Liver (tissue), 9 donors: Measurements from ENCODE around the gene BANP. TPM values are rescaled to one million over a fixed set of nuclear protein-coding genes. Genes with fewer than 3 reads are reported as not detected.
A peak's percentile ranks its signal among the peaks of the same experiment; 100 is the strongest.

Experiments used
- DNase-seq: peaks from one replicate; pipeline ENCODE4 v3.0.0-alpha.2; 2017; ENCODE audit warnings: low spot score
- H3K27ac ChIP-seq, 2 donors: one replicate each; pipeline ENCODE4 v1.7.0; 2013; ENCODE audit warnings: inconsistent platforms in 2 of 2, low read length in 2 of 2, control low read depth in 1 of 2, low read depth in 1 of 2, mild to moderate bottlenecking in 1 of 2
- H3K27me3 ChIP-seq, 4 donors: one replicate each; pipeline versions ENCODE4 v1.6.1 to v1.7.0; 2013; ENCODE audit warnings: low read length in 3 of 4, inconsistent platforms in 1 of 4, mild to moderate bottlenecking in 1 of 4, moderate library complexity in 1 of 4; ENCODE audit not compliant: control insufficient read depth in 4 of 4, insufficient read depth in 4 of 4
- H3K36me3 ChIP-seq, 4 donors: one replicate each; pipeline versions ENCODE4 v1.6.1 to v1.7.0; 2013; ENCODE audit warnings: low read length in 3 of 4, mild to moderate bottlenecking in 3 of 4, low read depth in 1 of 4, moderate library complexity in 1 of 4; ENCODE audit not compliant: control insufficient read depth in 4 of 4, insufficient read depth in 3 of 4
- H3K4me1 ChIP-seq, 4 donors: one replicate each; pipeline versions ENCODE4 v1.6.1 to v1.7.0; 2013; ENCODE audit warnings: low read length in 3 of 4, mild to moderate bottlenecking in 3 of 4, moderate library complexity in 1 of 4; ENCODE audit not compliant: control insufficient read depth in 4 of 4, insufficient read depth in 4 of 4
- H3K4me3 ChIP-seq, 3 donors: one replicate each; pipeline versions ENCODE4 v1.6.1 to v1.7.0; 2013; ENCODE audit warnings: low read length in 3 of 3, control low read depth in 1 of 3, low read depth in 1 of 3, mild to moderate bottlenecking in 1 of 3
- H3K9ac ChIP-seq, 2 donors: one replicate each; pipeline ENCODE4 v1.7.0; 2013; ENCODE audit warnings: low read length in 2 of 2, mild to moderate bottlenecking in 2 of 2, moderate library complexity in 2 of 2, control low read depth in 1 of 2, low read depth in 1 of 2
- H3K9me3 ChIP-seq, 4 donors: one replicate each; pipeline versions ENCODE4 v1.6.1 to v1.7.0; 2013; ENCODE audit warnings: low read length in 3 of 4; ENCODE audit not compliant: control insufficient read depth in 4 of 4
- ATF3 ChIP-seq: IDR thresholded peaks from 2 replicates; pipeline ENCODE4 v1.6.1; 2016; ENCODE audit warnings: antibody characterized with exemption
- CTCF ChIP-seq: fragments of 150-350 bp; IDR thresholded peaks from 2 replicates; pipeline ENCODE4 v1.5.1; 2017; ENCODE audit warnings: improper control_type of control experiment, low read depth, low read length; ENCODE audit not compliant: missing input control
- EGR1 ChIP-seq, 2 donors: IDR thresholded peaks; 2 replicates each; pipeline ENCODE4 v1.6.1; 2016 to 2018; ENCODE audit warnings: antibody characterized with exemption in 2 of 2, low read depth in 2 of 2
- FOXA1 ChIP-seq: IDR thresholded peaks from 2 replicates; pipeline ENCODE4 v1.6.1; 2016; ENCODE audit warnings: antibody characterized with exemption
- FOXA2 ChIP-seq: IDR thresholded peaks from 2 replicates; pipeline ENCODE4 v1.6.1; 2016; ENCODE audit warnings: antibody characterized with exemption
- GABPA ChIP-seq, 2 donors: IDR thresholded peaks in 1 of 2; conservative IDR thresholded peaks in 1 of 2; 2 replicates each; pipeline ENCODE4 v1.6.1; 2016; ENCODE audit warnings: antibody characterized with exemption in 2 of 2, mild to moderate bottlenecking in 1 of 2, moderate library complexity in 1 of 2
- HNF4A ChIP-seq, 2 donors: conservative IDR thresholded peaks; 2 replicates each; pipeline ENCODE4 v1.6.1; 2016; ENCODE audit warnings: antibody characterized with exemption in 2 of 2, mild to moderate bottlenecking in 2 of 2
- HNF4G ChIP-seq: IDR thresholded peaks from 2 replicates; pipeline ENCODE4 v1.6.1; 2016; ENCODE audit warnings: antibody characterized with exemption
- JUND ChIP-seq, 2 donors: IDR thresholded peaks; 2 replicates each; pipeline ENCODE4 v1.6.1; 2016; ENCODE audit warnings: antibody characterized with exemption in 2 of 2
- MAX ChIP-seq: IDR thresholded peaks from 2 replicates; pipeline ENCODE4 v1.6.1; 2016; ENCODE audit warnings: antibody characterized with exemption
- NR2F2 ChIP-seq: IDR thresholded peaks from 2 replicates; pipeline ENCODE4 v1.6.1; 2016; ENCODE audit warnings: antibody characterized with exemption
- RAD21 ChIP-seq, 2 donors: IDR thresholded peaks; 2 replicates each; pipeline ENCODE4 v1.6.1; 2016; ENCODE audit warnings: antibody characterized with exemption in 2 of 2, mild to moderate bottlenecking in 2 of 2
- REST ChIP-seq: IDR thresholded peaks from 2 replicates; pipeline ENCODE4 v1.6.1; 2016; ENCODE audit warnings: antibody characterized with exemption, mild to moderate bottlenecking
- RXRA ChIP-seq, 2 donors: IDR thresholded peaks; 2 replicates each; pipeline ENCODE4 v1.6.1; 2017 to 2018; ENCODE audit warnings: antibody characterized with exemption in 2 of 2, mild to moderate bottlenecking in 1 of 2
- SP1 ChIP-seq: IDR thresholded peaks from 2 replicates; pipeline ENCODE4 v1.6.1; 2018; ENCODE audit warnings: antibody characterized with exemption, mild to moderate bottlenecking
- TAF1 ChIP-seq: conservative IDR thresholded peaks from 2 replicates; pipeline ENCODE4 v1.6.1; 2016; ENCODE audit warnings: antibody characterized with exemption, mild to moderate bottlenecking
- YY1 ChIP-seq: IDR thresholded peaks from 2 replicates; pipeline ENCODE4 v1.6.1; 2016; ENCODE audit warnings: antibody characterized with exemption, mild to moderate bottlenecking
- ZBTB33 ChIP-seq: IDR thresholded peaks from 2 replicates; pipeline ENCODE4 v1.6.1; 2016; ENCODE audit warnings: antibody characterized with exemption
- WGBS: extraction: QIAGEN DNeasy Blood & Tissue Kit; methylation state at CpG from one replicate; pipeline ENCODE4 v1.1.7; 2013; 5-methylcytosine and 5-hydroxymethylcytosine counted together
- polyA plus RNA-seq, 2 donors: library from polyadenylated mRNA; stranded (reverse) in 1 of 2; unstranded in 1 of 2; fragments of 200-250 nt in 1 of 2; fragments of >200 nt in 1 of 2; fragmentation: Nextera tagmentation in 1 of 2; extraction: Ambion mirVana in 1 of 2; gene quantifications; one replicate each; pipeline versions ENCODE4 v1.2.1 to v1.2.3, GENCODE V29; 2013 to 2015
- total RNA-seq, 2 donors: library from RNA; depleted of rRNA; stranded (reverse); fragments of >200 nt; gene quantifications; one replicate each; pipeline ENCODE4 v1.2.3, GENCODE V29; 2014
- donor health status: healthy.
- donor health status: healthy.
- donor health status: healthy.
- donor health status: healthy.
- donor health status: healthy.

BANP gene
- total and polyA plus RNA-seq, 4 donors, result 4.9 to 20.7 (median 13.7) TPM

GRCh38 chr16:87976665-87977064, 25.4 kb downstream of the BANP start (continued):
- TF ChIP-seq TAF1 (no peak), GABPA (IDR thresholded peaks at IDR 0.05 in 1 of 2, conservative IDR thresholded peaks at IDR 0.05 in 1 of 2) (no peak), FOXA2 (no peak), ATF3 (no peak)

GRCh38 chr16:87978127-87978526, 26.9 kb downstream of the BANP start:
- Histone ChIP-seq H3K36me3 (peaks cover 0 to 6% (median 2%) of the 10 kb centered on the region in 4 donors), H3K9ac (no peak overlapping the region), H3K27ac (no peak overlapping the region), H3K27me3 (no peaks in the 10 kb centered on the region), H3K4me1 (peaks cover 2 to 25% (median 14%) of the 10 kb centered on the region in 4 donors), H3K4me3 (no peak overlapping the region), H3K9me3 (no peaks in the 10 kb centered on the region)
- 76% methylated on average over 5 of the region's 5 CpGs for WGBS
- TF ChIP-seq EGR1 (IDR thresholded peaks at IDR 0.05; ENCODE audit: low read depth in 2 of 2), result no peak
- TF ChIP-seq RXRA (IDR thresholded peaks at IDR 0.05), result no peak
- no peak for TF ChIP-seq RAD21 (IDR thresholded peaks at IDR 0.05)
- no peak for TF ChIP-seq CTCF
- no peak for TF ChIP-seq GABPA (IDR thresholded peaks at IDR 0.05 in 1 of 2, conservative IDR thresholded peaks at IDR 0.05 in 1 of 2)
- no peak for TF ChIP-seq NR2F2
- no peak for TF ChIP-seq MAX
- no peak for TF ChIP-seq ATF3
- no peak for TF ChIP-seq FOXA2
- no peak for TF ChIP-seq ZBTB33
- no peak for TF ChIP-seq HNF4A (conservative IDR thresholded peaks at IDR 0.05)
- TF ChIP-seq JUND (IDR thresholded peaks at IDR 0.05), result no peak
- no peak for TF ChIP-seq FOXA1
- no peak for TF ChIP-seq SP1
- no peak for TF ChIP-seq TAF1
- DNase-seq, result no peak

GRCh38 chr16:87979352-87979751, 28.1 kb downstream of the BANP start:
- Histone ChIP-seq H3K36me3 (peaks cover 0 to 6% (median 3%) of the 10 kb centered on the region in 4 donors), H3K27me3 (no peaks in the 10 kb centered on the region), H3K9ac (no peak overlapping the region), H3K4me1 (peaks cover 2 to 27% (median 15%) of the 10 kb centered on the region in 4 donors), H3K9me3 (no peaks in the 10 kb centered on the region), H3K4me3 (no peak overlapping the region), H3K27ac (peak overlapping the region; percentile 81 to 82)
- WGBS, result 38% methylated on average over 8 of the region's 8 CpGs
- no peak for DNase-seq
- TF ChIP-seq REST (peak; percentile 57), JUND (IDR thresholded peaks at IDR 0.05) (peak; percentile 71 to 75), MAX (peak; percentile 55), FOXA1 (no peak), FOXA2 (peak; percentile 37), CTCF (no peak), HNF4A (conservative IDR thresholded peaks at IDR 0.05) (peak; percentile 15 to 51), HNF4G (no peak), RXRA (IDR thresholded peaks at IDR 0.05) (peak; percentile 37 to 70), GABPA (IDR thresholded peaks at IDR 0.05 in 1 of 2, conservative IDR thresholded peaks at IDR 0.05 in 1 of 2) (no peak), YY1 (peak; percentile 30), ATF3 (peak; percentile 32)
